ENCODE data around the gene ADH1B. TPM values are rescaled to one million over a fixed set of nuclear protein-coding genes. Genes with fewer than 3 reads are reported as not detected.

The ADH1B gene
- total RNA-seq, 1 experiment from 2014 or later = 1.8 TPM

DNA sequence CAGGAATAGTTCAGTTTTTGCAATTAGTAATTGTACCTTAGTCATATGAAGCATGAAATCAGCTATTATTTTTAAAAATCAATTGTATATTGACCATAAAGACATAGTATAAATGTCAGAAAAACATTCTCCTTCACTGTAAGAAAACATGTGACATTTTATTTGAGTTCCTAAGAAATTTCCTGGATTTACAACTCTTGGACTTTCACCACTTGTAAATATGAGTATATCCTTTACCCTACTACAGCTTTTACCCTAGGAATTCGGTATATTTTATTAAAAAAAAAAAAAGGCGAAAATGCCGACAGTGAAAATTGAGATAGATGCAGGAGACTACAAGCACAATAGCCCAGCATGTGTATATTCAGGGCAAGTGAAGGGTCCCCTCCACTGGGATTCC is 45.3 kb downstream of the ADH1B start:
- H3K4me2 ChIP-seq (ENCODE audit: low read length) = no peak overlapping the region
- RAD21 ChIA-PET (ENCODE audit: low non-redundant PET in 1 of 2, low total read pairs in 2 of 2, uncharacterized antibody in 2 of 2, unreplicated experiment in 2 of 2) = no interaction called here
- no peaks in the 10 kb centered on the region for H3K79me2 ChIP-seq (ENCODE audit: insufficient read depth, low read length)
- no peaks in the 10 kb centered on the region for H3K36me3 ChIP-seq (ENCODE audit: control insufficient read depth in 1 of 2, insufficient read depth in 2 of 2, low read length in 2 of 2)
- no peak overlapping the region for H2AFZ ChIP-seq (ENCODE audit: low read depth, low read length, poor library complexity, severe bottlenecking)
- no peaks in the 10 kb centered on the region for H3K4me1 ChIP-seq (ENCODE audit: control insufficient read depth in 1 of 2, insufficient read depth in 2 of 2, low read length in 2 of 2)
- POLR2A ChIA-PET = no interaction called here
- CTCF ChIA-PET = no interaction called here
- no peak overlapping the region for H3K4me3 ChIP-seq (replicated peaks in 1 of 2; ENCODE audit: low read depth in 1 of 2, low read length in 2 of 2)
- no peak overlapping the region for H3K27ac ChIP-seq (ENCODE audit: low read depth, low read length)
- intact Hi-C loops (cut with micrococcal nuclease) = no loop called here
- no peaks in the 10 kb centered on the region for H3K27me3 ChIP-seq (ENCODE audit: insufficient read depth, low read length)
- TF ChIP-seq, protein P1, sequence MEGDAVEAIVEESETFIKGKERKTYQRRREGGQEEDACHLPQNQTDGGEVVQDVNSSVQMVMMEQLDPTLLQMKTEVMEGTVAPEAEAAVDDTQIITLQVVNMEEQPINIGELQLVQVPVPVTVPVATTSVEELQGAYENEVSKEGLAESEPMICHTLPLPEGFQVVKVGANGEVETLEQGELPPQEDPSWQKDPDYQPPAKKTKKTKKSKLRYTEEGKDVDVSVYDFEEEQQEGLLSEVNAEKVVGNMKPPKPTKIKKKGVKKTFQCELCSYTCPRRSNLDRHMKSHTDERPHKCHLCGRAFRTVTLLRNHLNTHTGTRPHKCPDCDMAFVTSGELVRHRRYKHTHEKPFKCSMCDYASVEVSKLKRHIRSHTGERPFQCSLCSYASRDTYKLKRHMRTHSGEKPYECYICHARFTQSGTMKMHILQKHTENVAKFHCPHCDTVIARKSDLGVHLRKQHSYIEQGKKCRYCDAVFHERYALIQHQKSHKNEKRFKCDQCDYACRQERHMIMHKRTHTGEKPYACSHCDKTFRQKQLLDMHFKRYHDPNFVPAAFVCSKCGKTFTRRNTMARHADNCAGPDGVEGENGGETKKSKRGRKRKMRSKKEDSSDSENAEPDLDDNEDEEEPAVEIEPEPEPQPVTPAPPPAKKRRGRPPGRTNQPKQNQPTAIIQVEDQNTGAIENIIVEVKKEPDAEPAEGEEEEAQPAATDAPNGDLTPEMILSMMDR (IDR thresholded peaks at IDR 0.05 in 2 of 3, conservative IDR thresholded peaks at IDR 0.05 in 1 of 3; ENCODE audit: borderline replicate concordance in 1 of 3, insufficient read depth in 1 of 3, low read depth in 2 of 3, low read length in 2 of 3) = no peak
- TF ChIP-seq EZH2phosphoT487 (IDR thresholded peaks at IDR 0.05; ENCODE audit: borderline replicate concordance) = no peak
- no peak for TF ChIP-seq SRF (IDR thresholded peaks at IDR 0.05; ENCODE audit: low read depth)
- TF ChIP-seq POLR2AphosphoS5 (IDR thresholded peaks at IDR 0.05; ENCODE audit: low read depth, low read length) = no peak
- no peak for TF ChIP-seq ELF1 (IDR thresholded peaks at IDR 0.05; ENCODE audit: borderline replicate concordance, low read depth)
- no peak for TF ChIP-seq YY1 (IDR thresholded peaks at IDR 0.05; ENCODE audit: extremely low read depth, insufficient replicate concordance, low read depth, low read length)
- TF ChIP-seq RAD21 (IDR thresholded peaks at IDR 0.05; ENCODE audit: low read depth) = no peak
- no peak for TF ChIP-seq JUND (IDR thresholded peaks at IDR 0.05)
- TF ChIP-seq CEBPB (IDR thresholded peaks at IDR 0.05; ENCODE audit: low read depth) = no peak
- TF ChIP-seq ZNF274 (IDR thresholded peaks at IDR 0.05; ENCODE audit: low read depth, low read length) = no peak
- H3K9ac ChIP-seq (ENCODE audit: low read length) = no peak overlapping the region
- no peaks in the 10 kb centered on the region for H3K9me2 ChIP-seq (ENCODE audit: insufficient read depth)
- no peaks in the 10 kb centered on the region for H3K9me3 ChIP-seq (ENCODE audit: control insufficient read depth in 1 of 2, insufficient read depth in 1 of 2, low read depth in 1 of 2, low read length in 2 of 2)
- no TSS peak for BruUV-seq (replicated peaks)
- DNase-seq (ENCODE audit: low read depth, low spot score) = no peak
- no peak for ATAC-seq
- H4K20me1 ChIP-seq (ENCODE audit: insufficient read depth) = no peaks in the 10 kb centered on the region

Data from HCT116 (cell line).